SK-N-SH (cell line): ENCODE results near the gene LRRC43. TPM values are rescaled to one million over a fixed set of nuclear protein-coding genes. Genes with fewer than 3 reads are reported as not detected.

Source experiments
- CTCF ChIA-PET: fragments of 300-600, 350-600 bp; formaldehyde crosslinking; extraction: SDS; loops from one replicate; lab custom pipeline; 2021; lab: Yijun Ruan, JAX
- POLR2A ChIA-PET: fragments of 350-600 bp; sonication (Branson Sonifier 250); formaldehyde crosslinking; extraction: SDS; loops from one replicate; lab custom pipeline; 2020; ENCODE audit warnings: antibody characterized with exemption, inconsistent platforms; lab: Yijun Ruan, JAX
- DNase-seq: peaks from one replicate; pipeline ENCODE4 v3.0.0; 2012
- H2AFZ ChIP-seq: fragments of 200-600 bp; sonication (generic); 2 replicates; pipeline ENCODE4 v1.8.1; 2016; ENCODE audit warnings: antibody characterized with exemption, mild to moderate bottlenecking, low read depth
- H3F3A ChIP-seq: fragments of 200-600 bp; sonication (generic); replicated peaks from 2 replicates; pipeline ENCODE3; 2016; ENCODE audit warnings: antibody characterized with exemption, mild to moderate bottlenecking; ENCODE audit not compliant: insufficient read depth
- H3K27ac ChIP-seq, 2 experiments: fragments of 200-500 bp in 1 of 2; fragments of 200-600 bp in 1 of 2; sonication (Bioruptor generic) in 1 of 2; sonication (generic), shearing (Covaris generic) in 1 of 2; 2 replicates each; pipeline versions ENCODE4 v1.5.1 to v1.6.1; 2014 to 2016; ENCODE audit warnings: low read depth in 2 of 2, inconsistent platforms in 1 of 2, low read length in 1 of 2, mild to moderate bottlenecking in 1 of 2, mixed read lengths in 1 of 2
- H3K27me3 ChIP-seq: fragments of 200-600 bp; sonication (generic), shearing (Covaris generic); 2 replicates; pipeline ENCODE4 v1.6.1; 2016; ENCODE audit warnings: mixed run types; ENCODE audit not compliant: insufficient read depth
- H3K36me3 ChIP-seq, 2 experiments: fragments of 200-500 bp in 1 of 2; fragments of 200-600 bp in 1 of 2; sonication (Bioruptor generic) in 1 of 2; sonication (generic) in 1 of 2; replicated peaks in 1 of 2; 2 replicates each; pipeline versions ENCODE3 to v1.5.1; 2014 to 2016; ENCODE audit warnings: low read length in 1 of 2, mild to moderate bottlenecking in 1 of 2; ENCODE audit not compliant: insufficient read depth in 2 of 2, control insufficient read depth in 1 of 2
- H3K4me1 ChIP-seq, 2 experiments: fragments of 200-500 bp in 1 of 2; fragments of 200-600 bp in 1 of 2; sonication (Bioruptor generic) in 1 of 2; sonication (generic), shearing (Covaris generic) in 1 of 2; 2 replicates each; pipeline versions ENCODE4 v1.5.1 to v1.6.1; 2014 to 2016; ENCODE audit warnings: low read depth in 1 of 2, low read length in 1 of 2, mixed run types in 1 of 2; ENCODE audit not compliant: insufficient read depth in 2 of 2, control insufficient read depth in 1 of 2
- H3K4me2 ChIP-seq: fragments of 200-600 bp; sonication (generic), shearing (Covaris generic); 2 replicates; pipeline ENCODE4 v1.6.1; 2017; ENCODE audit warnings: mixed run types
- H3K4me3 ChIP-seq, 2 experiments: fragments of 200-500 bp in 1 of 2; fragments of 200-600 bp in 1 of 2; sonication (Bioruptor generic) in 1 of 2; sonication (generic), shearing (Covaris generic) in 1 of 2; 2 replicates each; pipeline versions ENCODE4 v1.5.1 to v1.8.1; 2014 to 2016; ENCODE audit warnings: low read depth in 2 of 2, inconsistent platforms in 1 of 2, low read length in 1 of 2, mild to moderate bottlenecking in 1 of 2, mixed read lengths in 1 of 2, moderate library complexity in 1 of 2
- H3K79me2 ChIP-seq: fragments of 200-600 bp; sonication (generic); 2 replicates; pipeline ENCODE4 v1.8.1; 2017; ENCODE audit warnings: mild to moderate bottlenecking; ENCODE audit not compliant: insufficient read depth
- H3K9ac ChIP-seq: fragments of 200-600 bp; sonication (generic); 2 replicates; pipeline ENCODE4 v1.6.1; 2017; ENCODE audit warnings: mixed run types
- H3K9me2 ChIP-seq: fragments of 200-600 bp; sonication (generic); 2 replicates; pipeline ENCODE4 v1.6.1; 2017; ENCODE audit warnings: mixed run types
- H3K9me3 ChIP-seq: fragments of 200-600 bp; sonication (generic); 2 replicates; pipeline ENCODE4 v1.6.1; 2017; ENCODE audit warnings: mixed run types, mild to moderate bottlenecking, moderate library complexity
- H4K20me1 ChIP-seq: fragments of 200-600 bp; sonication (generic); 2 replicates; pipeline ENCODE4 v1.6.1; 2017; ENCODE audit warnings: mild to moderate bottlenecking, mixed run types; ENCODE audit not compliant: insufficient read depth
- EP300 ChIP-seq, 2 experiments: IDR thresholded peaks; 2 replicates each; pipeline versions ENCODE4 v1.4.0 to v1.6.1; 2012; ENCODE audit warnings: borderline replicate concordance in 1 of 2, low read depth in 1 of 2, low read length in 1 of 2
- FOSL2 ChIP-seq: IDR thresholded peaks from 2 replicates; pipeline ENCODE4 v1.4.0; 2012; ENCODE audit warnings: low read depth, mild to moderate bottlenecking, moderate library complexity, borderline replicate concordance
- FOXJ3 ChIP-seq: sonication (generic); formaldehyde crosslinking; IDR thresholded peaks from 2 replicates; pipeline ENCODE4 v1.5.1; 2020; ENCODE audit warnings: mild to moderate bottlenecking, missing genetic modification reagents
- FOXM1 ChIP-seq: IDR thresholded peaks from 2 replicates; pipeline ENCODE4 v1.4.0; 2012; ENCODE audit warnings: low read depth, mild to moderate bottlenecking
- GABPA ChIP-seq: IDR thresholded peaks from 2 replicates; pipeline ENCODE4 v1.4.0; 2012; ENCODE audit warnings: low read depth, mild to moderate bottlenecking
- MEF2A ChIP-seq: IDR thresholded peaks from 2 replicates; pipeline ENCODE4 v1.4.0; 2012; ENCODE audit warnings: low read depth, borderline replicate concordance
- NFIC ChIP-seq: IDR thresholded peaks from 2 replicates; pipeline ENCODE4 v1.4.0; 2012; ENCODE audit warnings: borderline replicate concordance
- POLR2AphosphoS5 ChIP-seq: IDR thresholded peaks from 2 replicates; pipeline ENCODE4 v1.6.1; 2012; ENCODE audit warnings: low read depth, low read length
- RCOR1 ChIP-seq: fragments of 150-350 bp; IDR thresholded peaks from 2 replicates; pipeline ENCODE4 v1.6.1; 2017; ENCODE audit warnings: antibody characterized with exemption, low read length
- TAF1 ChIP-seq: IDR thresholded peaks from 2 replicates; pipeline ENCODE4 v1.6.1; 2012; ENCODE audit warnings: low read depth, mild to moderate bottlenecking, low read length, moderate library complexity, borderline replicate concordance
- TCF12 ChIP-seq: IDR thresholded peaks from 2 replicates; pipeline ENCODE4 v1.4.0; 2012
- TEAD4 ChIP-seq: IDR thresholded peaks from 2 replicates; pipeline ENCODE4 v1.4.0; 2012; ENCODE audit warnings: mild to moderate bottlenecking, borderline replicate concordance; ENCODE audit not compliant: insufficient read depth
- YY1 ChIP-seq: IDR thresholded peaks from 2 replicates; pipeline ENCODE4 v1.4.0; 2012; ENCODE audit warnings: low read depth, mild to moderate bottlenecking
- WGBS: methylation state at CpG from one replicate; pipeline ENCODE4 v1.1.6; 2017; ENCODE audit warnings: low lambda C conversion rate; 5-methylcytosine and 5-hydroxymethylcytosine counted together
- polyA plus RNA-seq, 3 experiments: library from polyadenylated mRNA; depleted of rRNA; stranded (reverse); fragments of >200 nt; gene quantifications; 2 replicates each; pipeline ENCODE4 v1.2.3, GENCODE V29; 2012
- TF ChIP-seq, protein P1 (sequence below): IDR thresholded peaks from 2 replicates; pipeline ENCODE4 v1.6.1; 2012; ENCODE audit warnings: mild to moderate bottlenecking, low read depth, low read length, moderate library complexity

Gene LRRC43
- polyA plus RNA-seq, 1 of the 3 experiments (the other 2 are of a cell fraction) = 0.94 TPM

DNA sequence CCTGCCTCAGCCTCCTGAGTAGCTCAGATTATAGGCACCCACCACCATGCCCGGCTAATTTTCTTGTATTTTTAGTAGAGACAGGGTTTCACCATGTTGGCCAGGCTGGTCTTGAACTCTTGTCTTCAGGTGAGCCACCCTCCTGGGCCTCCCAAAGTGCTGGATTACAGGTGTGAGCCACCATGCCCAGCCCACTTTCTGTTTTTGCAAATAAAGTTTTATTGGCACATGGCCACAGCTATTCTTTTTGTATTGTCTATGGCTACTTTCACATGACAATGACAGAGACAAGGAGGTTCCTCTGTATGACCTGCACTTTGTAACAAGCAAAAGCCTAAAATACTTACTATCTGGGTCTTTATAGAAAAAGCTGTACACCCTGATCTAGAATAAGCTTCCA, 62.6 kb downstream of the LRRC43 start:
- Histone ChIP-seq H3K4me3 (no peak overlapping the region), H3K4me2 (no peak overlapping the region), H3K36me3 (peaks cover 7 to 18% of the 10 kb centered on the region in 2 experiments), H3K4me1 (no peaks in the 10 kb centered on the region), H4K20me1 (no peaks in the 10 kb centered on the region), H3K9ac (no peak overlapping the region), H3F3A (peaks cover 7% of the 10 kb centered on the region), H3K9me3 (no peaks in the 10 kb centered on the region), H3K27ac (no peak overlapping the region), H2AFZ (no peak overlapping the region), H3K27me3 (no peaks in the 10 kb centered on the region), H3K79me2 (no peaks in the 10 kb centered on the region), H3K9me2 (no peaks in the 10 kb centered on the region)
- TF ChIP-seq POLR2AphosphoS5 (no peak), EP300 (IDR thresholded peaks at IDR 0.05; ENCODE audit: borderline replicate concordance in 1 of 2, low read depth in 1 of 2, low read length in 1 of 2) (no peak), TAF1 (no peak), FOSL2 (no peak), NFIC (no peak)
- ChIA-PET POLR2A (no interaction called here), CTCF (interaction anchor here (0.9 to 1.3 kb wide), 2 partner anchors 14 to 111 kb away, joined by 3 to 4 read pairs; no protein-coding TSS in a partner anchor)
- no peak for DNase-seq
- 100% methylated on average over 1 of the region's 1 CpG for WGBS

DNA sequence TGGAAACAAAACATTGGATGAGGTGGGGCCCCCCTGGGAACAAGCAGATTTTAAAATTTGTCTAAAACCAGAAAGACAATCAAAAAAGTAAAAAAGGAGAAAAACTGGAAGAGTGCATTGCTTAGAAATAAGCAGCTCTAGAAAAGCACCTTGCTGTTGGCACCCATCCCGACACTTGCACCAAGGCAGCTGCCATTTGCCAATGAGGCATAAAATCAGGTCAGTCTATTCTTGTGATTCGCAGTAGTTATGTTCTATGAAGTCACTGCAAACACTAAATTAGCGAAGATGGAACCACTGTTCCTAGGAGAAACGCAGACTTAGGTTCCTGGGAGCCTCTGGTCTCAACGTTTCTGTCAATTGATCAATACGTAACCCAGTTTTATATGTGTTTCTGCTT, 67.1 kb downstream of the LRRC43 start:
- H3K27ac ChIP-seq = no peak overlapping the region
- no peaks in the 10 kb centered on the region for H3F3A ChIP-seq
- peaks cover 4 to 18% of the 10 kb centered on the region in 2 experiments for H3K36me3 ChIP-seq
- H4K20me1 ChIP-seq = no peaks in the 10 kb centered on the region
- no peak overlapping the region for H3K4me2 ChIP-seq
- H3K9me3 ChIP-seq = no peaks in the 10 kb centered on the region
- 92% methylated on average over 6 of the region's 6 CpGs for WGBS
- no peaks in the 10 kb centered on the region for H3K27me3 ChIP-seq
- H3K79me2 ChIP-seq = peaks cover 15% of the 10 kb centered on the region
- H3K9ac ChIP-seq = no peak overlapping the region
- TF ChIP-seq MEF2A (no peak), EP300 (IDR thresholded peaks at IDR 0.05; ENCODE audit: borderline replicate concordance in 1 of 2, low read depth in 1 of 2, low read length in 1 of 2) (no peak), YY1 (no peak), RCOR1 (no peak), TEAD4 (no peak), TCF12 (no peak), FOXM1 (no peak), GABPA (no peak), FOXJ3 (CRISPR knock-in tag) (no peak), POLR2AphosphoS5 (no peak), NFIC (no peak)
- H3K9me2 ChIP-seq = no peaks in the 10 kb centered on the region
- no peak overlapping the region for H2AFZ ChIP-seq
- DNase-seq = no peak
- ChIA-PET POLR2A (no interaction called here), CTCF (interaction anchor here (1.4 kb wide), 1 partner anchor 15 kb away, joined by 4 read pairs; no protein-coding TSS in a partner anchor)
- H3K4me3 ChIP-seq = no peak overlapping the region
- H3K4me1 ChIP-seq = no peaks in the 10 kb centered on the region

DNA sequence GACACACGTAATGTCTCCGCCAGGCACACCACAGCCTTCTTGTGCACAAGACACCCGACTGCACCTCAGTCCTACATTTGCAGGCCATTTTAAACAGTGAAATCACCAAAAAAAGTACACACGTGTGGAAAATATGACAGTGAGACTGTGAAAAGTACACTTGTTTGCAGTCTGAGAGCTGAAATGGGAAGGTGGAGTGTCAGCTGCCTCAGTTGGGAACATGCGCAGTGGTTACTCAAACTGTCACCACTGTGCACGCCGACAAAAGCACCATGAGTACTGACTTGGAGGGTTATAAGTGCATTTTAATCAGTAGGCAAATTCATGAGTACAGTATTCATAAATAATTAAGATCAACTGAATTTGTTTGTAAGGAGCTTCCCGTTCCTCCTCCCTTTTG, 67.6 kb downstream of the LRRC43 start:
- Histone ChIP-seq H3K27me3 (no peaks in the 10 kb centered on the region), H3F3A (no peaks in the 10 kb centered on the region), H3K4me3 (no peak overlapping the region), H3K4me1 (no peaks in the 10 kb centered on the region), H3K9me3 (no peaks in the 10 kb centered on the region), H3K4me2 (no peak overlapping the region), H3K27ac (no peak overlapping the region), H3K79me2 (peaks cover 18% of the 10 kb centered on the region), H3K36me3 (peaks cover 4 to 18% of the 10 kb centered on the region in 2 experiments), H4K20me1 (no peaks in the 10 kb centered on the region), H3K9me2 (no peaks in the 10 kb centered on the region), H2AFZ (no peak overlapping the region), H3K9ac (no peak overlapping the region)
- ChIA-PET CTCF (no interaction called here), POLR2A (no interaction called here)
- no peak for DNase-seq
- WGBS = 90% methylated on average over 8 of the region's 8 CpGs
- TF ChIP-seq GABPA = no peak
- TF ChIP-seq, protein P1, sequence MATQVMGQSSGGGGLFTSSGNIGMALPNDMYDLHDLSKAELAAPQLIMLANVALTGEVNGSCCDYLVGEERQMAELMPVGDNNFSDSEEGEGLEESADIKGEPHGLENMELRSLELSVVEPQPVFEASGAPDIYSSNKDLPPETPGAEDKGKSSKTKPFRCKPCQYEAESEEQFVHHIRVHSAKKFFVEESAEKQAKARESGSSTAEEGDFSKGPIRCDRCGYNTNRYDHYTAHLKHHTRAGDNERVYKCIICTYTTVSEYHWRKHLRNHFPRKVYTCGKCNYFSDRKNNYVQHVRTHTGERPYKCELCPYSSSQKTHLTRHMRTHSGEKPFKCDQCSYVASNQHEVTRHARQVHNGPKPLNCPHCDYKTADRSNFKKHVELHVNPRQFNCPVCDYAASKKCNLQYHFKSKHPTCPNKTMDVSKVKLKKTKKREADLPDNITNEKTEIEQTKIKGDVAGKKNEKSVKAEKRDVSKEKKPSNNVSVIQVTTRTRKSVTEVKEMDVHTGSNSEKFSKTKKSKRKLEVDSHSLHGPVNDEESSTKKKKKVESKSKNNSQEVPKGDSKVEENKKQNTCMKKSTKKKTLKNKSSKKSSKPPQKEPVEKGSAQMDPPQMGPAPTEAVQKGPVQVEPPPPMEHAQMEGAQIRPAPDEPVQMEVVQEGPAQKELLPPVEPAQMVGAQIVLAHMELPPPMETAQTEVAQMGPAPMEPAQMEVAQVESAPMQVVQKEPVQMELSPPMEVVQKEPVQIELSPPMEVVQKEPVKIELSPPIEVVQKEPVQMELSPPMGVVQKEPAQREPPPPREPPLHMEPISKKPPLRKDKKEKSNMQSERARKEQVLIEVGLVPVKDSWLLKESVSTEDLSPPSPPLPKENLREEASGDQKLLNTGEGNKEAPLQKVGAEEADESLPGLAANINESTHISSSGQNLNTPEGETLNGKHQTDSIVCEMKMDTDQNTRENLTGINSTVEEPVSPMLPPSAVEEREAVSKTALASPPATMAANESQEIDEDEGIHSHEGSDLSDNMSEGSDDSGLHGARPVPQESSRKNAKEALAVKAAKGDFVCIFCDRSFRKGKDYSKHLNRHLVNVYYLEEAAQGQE = no peak
